GM18907 (cell line): Measurements from ENCODE around the gene ACSL6.

Experiments used
- ATAC-seq: cut with Tn5 transposase; IDR thresholded peaks from one replicate; pipeline ENCODE4 v1.9.1; 2021; ENCODE audit warnings: mild to moderate bottlenecking, moderate library complexity; ENCODE audit not compliant: unreplicated experiment

Gene ACSL6

GRCh38 chr5:131984956-131985665 is 26.3 kb downstream of the ACSL6 start:
- ATAC-seq, result no peak

DNA sequence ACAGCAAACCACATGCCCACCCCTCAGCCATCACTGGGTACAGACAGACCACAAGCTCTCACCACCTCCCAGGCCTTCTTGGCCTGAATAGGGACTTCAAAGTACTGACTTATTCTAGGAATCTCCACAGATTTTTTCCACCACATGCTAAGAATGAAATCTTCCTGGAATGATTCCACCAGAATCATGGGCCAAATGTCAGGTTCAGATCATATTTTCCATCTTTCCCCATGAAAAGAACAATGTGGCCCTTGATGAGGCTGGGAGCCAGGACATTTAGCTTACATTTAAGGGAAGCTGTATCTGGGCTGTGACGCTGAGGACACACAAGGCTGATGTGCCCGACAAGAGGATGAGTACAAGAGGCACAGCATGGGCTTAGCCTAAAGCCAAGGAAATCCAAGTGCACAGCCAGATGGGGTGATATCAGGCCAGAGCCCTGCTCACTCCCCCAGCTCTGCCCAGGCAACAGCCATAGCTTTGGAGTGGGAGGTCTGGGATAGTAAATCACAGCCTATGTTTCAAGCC is 28.1 kb downstream of the ACSL6 start:
- no peak for ATAC-seq

GRCh38 chr5:131981516-131981915 is 29.9 kb downstream of the ACSL6 start:
- ATAC-seq, result no peak

DNA sequence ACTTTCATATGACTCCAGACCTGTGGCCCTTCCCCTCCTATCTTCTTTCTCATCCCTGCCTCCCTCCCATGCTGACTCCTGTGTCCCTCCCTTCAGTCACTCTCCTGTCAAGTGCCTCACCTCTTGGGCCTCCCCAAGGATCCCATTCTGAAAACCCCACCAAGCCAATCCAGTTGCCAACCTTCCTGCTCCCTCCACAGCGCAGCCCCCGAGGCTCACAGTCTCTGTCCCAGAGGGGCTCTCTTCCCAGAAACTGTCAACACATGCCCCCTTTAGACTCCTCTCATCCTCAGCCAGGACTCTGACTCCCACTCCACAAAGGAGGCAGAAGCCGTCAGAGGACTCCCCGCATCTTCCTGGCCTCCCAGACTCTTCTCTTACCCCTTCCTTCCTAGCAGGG is 30.8 kb downstream of the ACSL6 start:
- ATAC-seq, result no peak

- ATAC-seq, result no peak
Measured at GRCh38 chr5:131979816-131980215, 31.6 kb downstream of the ACSL6 start.

GRCh38 chr5:131977212-131977604 is 34.2 kb downstream of the ACSL6 start:
- no peak for ATAC-seq

DNA sequence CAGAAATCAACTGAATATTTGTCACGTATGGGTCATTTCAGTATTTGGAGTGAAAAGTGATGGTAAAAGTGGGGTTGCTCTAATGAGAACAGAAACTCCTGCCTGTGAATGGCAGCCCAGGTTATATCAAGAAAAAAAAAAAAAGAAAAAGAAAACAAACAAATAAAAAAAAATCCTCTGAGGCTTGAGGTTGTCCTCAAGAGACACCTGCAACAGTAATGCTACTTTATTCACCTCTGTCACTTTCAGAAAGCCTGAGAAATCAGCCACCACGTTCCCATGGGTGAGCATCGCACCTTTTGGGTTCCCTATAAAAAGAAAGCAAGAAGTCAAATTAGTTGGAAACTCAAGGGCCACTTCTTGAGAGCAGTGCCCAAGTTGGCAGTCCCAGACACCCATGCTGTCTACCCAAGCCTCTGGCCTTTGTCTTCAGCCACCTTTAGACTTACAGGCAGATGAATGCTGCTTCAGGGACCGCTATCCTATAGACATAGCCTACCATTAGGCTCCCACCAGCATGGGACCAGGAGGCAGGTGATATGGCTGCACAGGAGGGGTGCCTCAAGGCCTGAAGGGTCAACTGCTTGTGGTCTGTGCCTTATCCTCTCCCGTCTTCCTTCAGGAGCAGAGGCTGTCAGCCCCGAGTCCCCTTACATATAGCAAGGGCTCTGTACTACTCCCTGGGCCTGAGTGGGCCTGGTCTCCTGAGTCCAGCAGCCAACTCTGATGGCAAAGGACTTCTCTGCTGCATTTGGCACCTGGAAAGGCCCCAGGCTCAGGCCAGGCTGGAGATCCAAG is 34.8 kb downstream of the ACSL6 start:
- no peak for ATAC-seq

- no peak for ATAC-seq
Measured at GRCh38 chr5:131974956-131975726, 36.3 kb downstream of the ACSL6 start.

DNA sequence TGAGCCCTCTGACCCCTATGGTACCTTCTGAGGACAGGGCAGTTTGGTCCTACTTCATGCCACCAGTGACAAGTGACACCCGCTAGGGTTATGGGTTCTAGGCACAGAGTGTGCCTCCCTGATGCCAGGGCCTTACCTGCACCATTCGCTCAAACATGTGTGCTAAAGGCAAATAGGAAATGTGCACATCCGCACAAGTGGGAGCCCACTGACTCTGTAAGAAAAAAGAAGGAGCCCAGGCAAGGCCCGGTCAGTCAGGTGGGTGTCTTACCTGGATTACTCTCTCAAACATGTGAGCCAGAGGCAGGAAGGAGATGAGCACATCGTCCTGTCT is 36.9 kb downstream of the ACSL6 start:
- no peak for ATAC-seq

GRCh38 chr5:131974016-131974415 is 37.4 kb downstream of the ACSL6 start:
- no peak for ATAC-seq

- no peak for ATAC-seq
Measured at GRCh38 chr5:131973089-131973712, 38.3 kb downstream of the ACSL6 start.

DNA sequence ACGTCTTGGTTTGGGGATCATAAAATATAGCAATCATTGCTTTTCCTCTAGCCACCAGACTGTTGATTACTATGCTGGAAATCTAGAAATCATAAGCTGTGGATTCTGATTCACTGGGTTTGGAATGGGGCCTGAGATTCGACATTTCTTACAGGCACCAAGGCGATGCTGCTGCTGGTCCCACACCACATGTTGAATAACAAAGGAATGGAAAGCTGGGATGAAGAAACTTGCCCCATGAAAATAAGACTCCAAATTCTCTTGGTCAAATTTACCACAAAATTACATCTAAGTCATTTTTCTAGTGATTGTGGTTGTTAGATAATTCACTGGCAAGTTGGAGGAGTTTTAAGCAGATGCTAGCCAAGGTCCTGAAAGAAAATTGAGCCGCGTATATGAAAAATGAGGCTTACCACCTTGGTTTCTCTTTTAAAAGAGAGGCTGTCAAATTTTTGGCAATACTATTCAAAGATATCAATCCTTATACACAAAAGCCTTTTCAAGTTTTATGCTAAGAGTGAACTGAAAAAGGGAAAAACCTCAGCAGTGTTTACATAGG is 43.0 kb downstream of the ACSL6 start:
- no peak for ATAC-seq

DNA sequence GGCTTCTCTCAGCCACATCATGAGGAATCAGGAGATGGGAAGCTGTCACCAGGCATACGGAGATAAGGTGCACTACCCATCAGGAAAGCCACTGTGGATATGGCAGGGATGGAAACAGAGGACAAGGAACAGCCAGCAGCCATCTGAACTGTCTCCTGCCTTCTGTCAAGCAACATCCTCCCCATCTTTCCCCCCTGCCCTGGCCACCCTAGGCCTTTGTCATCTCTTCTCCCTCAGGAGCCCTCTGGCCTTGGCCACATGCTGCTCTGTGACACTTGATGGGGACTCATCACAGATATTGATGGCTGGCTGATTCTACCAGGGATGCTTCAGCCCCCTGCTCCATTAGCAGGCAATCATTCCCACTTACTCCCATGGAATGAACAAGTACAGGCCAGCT is 44.9 kb downstream of the ACSL6 start:
- no peak for ATAC-seq

DNA sequence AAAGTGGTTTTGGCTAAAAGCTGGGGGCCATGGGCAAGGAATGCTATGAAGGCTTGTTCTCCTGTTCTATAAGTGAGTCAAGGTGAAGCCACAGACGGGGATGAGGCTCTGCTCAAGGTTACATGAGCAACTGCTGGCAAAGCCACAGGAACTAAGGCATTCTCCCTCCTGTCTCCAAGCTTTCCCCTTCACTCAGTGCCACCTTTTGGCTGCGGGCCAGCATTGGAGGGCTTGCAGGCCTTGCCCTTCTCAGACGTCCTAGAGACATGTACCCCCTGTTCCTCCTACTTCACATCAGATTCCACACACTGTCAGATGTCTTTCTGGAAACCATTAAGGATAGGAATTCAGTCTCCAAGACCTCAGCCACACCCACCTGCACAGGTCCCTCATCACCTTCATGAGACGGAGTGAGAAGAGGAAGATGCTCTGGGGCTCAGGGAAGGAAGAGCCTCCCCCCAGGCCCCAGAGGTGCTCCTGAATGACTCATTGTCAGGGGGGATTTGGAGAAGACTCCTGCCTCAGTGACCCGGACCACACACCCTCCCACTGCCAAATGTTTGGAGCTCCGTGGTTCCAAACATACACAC is 45.5 kb downstream of the ACSL6 start:
- no peak for ATAC-seq

DNA sequence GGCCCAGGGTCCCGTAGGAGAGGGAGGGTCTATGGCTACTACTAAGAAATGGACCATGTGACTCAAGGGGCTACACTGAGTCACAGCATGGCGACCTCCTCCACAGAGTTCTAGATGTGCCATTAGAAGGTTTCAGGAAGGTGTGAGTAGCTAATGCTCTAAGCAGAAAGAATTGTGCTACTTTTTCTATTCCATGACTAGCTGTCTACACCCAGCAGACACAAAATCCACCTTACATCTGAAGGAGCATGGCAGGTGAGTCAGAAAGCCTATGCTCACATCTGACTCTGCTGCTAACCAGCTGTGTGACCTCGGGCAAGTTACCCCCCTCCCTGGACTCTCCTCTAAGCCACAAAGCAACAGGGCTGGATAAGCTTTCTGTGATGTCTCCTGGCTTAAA is 51.6 kb downstream of the ACSL6 start:
- ATAC-seq, result no peak

GRCh38 chr5:131959136-131959535 is 52.3 kb downstream of the ACSL6 start:
- ATAC-seq, result no peak

DNA sequence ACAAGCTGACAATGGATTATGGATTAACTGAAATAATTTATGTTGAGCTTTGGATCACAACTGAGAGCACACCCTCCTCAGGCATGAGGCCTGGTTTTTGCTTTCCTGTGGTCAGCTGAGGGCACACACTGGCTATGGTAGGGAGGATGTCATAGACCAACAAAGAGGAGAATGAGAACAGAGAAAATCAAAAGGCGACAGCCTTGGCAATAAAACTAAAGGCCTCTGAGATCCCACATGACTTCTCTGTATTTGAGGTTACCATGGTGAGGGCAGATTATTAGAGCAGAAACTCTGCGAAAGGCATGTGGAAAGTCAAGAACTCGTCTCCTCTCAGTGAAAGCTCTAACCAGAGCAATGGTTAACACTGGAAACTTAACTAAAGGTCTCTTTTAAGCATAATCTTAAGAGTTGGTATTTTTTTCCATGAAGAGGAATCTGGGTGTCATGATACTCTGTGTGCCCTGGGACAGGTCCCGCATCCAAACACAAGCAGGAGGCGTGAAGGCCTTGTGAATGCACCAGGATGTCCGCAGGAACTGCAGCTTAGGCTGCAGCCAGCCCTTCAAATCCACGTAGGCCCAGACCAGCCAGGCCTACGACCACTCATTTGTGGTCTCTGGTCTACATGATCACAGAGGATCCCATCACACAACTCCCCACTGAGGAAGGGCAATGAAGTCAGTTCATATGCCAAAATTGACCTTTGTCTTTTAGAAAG is 53.6 kb downstream of the ACSL6 start:
- ATAC-seq, result no peak

- no peak for ATAC-seq
Measured at GRCh38 chr5:131953969-131954368, 57.5 kb downstream of the ACSL6 start.

DNA sequence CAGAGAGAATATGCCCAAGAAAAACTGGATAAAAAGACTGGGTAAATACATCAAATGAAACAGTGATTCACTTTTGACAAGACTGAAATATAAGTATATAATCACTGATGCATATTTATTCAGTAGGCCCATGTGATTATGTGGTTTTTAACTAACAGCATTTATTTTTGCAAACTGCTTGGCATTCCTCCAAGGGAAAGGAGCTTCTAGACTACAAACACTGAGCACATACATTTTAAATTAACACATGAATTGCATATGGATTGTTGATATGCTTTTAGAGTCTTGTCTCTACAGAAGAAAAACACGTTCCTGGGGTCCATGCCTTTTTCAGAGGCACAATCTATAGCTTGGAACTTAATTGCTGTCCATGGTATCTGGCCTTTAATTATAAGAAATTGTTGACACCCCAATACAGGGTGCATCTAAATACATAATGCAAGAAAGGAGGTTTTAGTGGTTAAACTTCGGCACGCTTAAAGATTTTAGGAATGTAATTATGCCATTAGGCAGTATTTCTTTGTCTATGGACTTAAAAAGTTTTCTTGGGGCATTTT is 59.1 kb downstream of the ACSL6 start:
- ATAC-seq, result no peak

DNA sequence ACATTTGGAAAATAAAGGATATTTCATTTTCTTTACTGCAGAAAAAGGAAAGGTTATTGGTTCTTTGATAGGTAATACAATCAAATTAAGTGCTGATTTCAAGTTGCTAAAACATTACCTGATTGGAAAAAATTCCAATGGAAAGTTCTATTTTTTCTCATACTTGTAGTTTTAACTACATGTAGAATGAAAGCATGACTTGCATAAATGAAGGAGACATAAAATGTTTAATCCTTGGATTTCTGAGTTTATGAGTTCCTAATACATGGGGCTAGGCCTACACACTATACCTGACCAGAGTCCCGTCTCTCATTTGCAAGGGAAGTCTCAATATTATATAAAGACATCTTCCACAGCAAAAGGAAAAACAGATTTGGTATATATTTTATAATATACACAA is 60.8 kb downstream of the ACSL6 start:
- no peak for ATAC-seq
